Osteoblast (primary cell): ENCODE results near the gene TMEM255B. TPM values are rescaled to one million over a fixed set of nuclear protein-coding genes. Genes with fewer than 3 reads are reported as not detected.

Experiments
- DNase-seq: peaks from one replicate; pipeline ENCODE4 v3.0.0; 2011; ENCODE audit warnings: low spot score, mixed read lengths; ENCODE audit not compliant: insufficient read length; ENCODE audit errors: missing footprints
- H2AFZ ChIP-seq: 2 replicates; pipeline ENCODE4 v1.6.0; 2011; ENCODE audit warnings: mild to moderate bottlenecking, low read length
- H3K27ac ChIP-seq: 2 replicates; pipeline ENCODE4 v1.5.1; 2011; ENCODE audit warnings: mild to moderate bottlenecking, low read depth, low read length, moderate library complexity
- H3K27me3 ChIP-seq: 2 replicates; pipeline ENCODE4 v1.6.0; 2012; ENCODE audit warnings: mild to moderate bottlenecking, control low read depth, inconsistent platforms, low read length, moderate library complexity; ENCODE audit not compliant: insufficient read depth
- H3K36me3 ChIP-seq: 2 replicates; pipeline ENCODE4 v1.5.1; 2011; ENCODE audit warnings: mild to moderate bottlenecking, low read length, control low read depth, moderate library complexity; ENCODE audit not compliant: insufficient read depth
- H3K4me1 ChIP-seq: 2 replicates; pipeline ENCODE4 v1.5.1; 2011; ENCODE audit warnings: mild to moderate bottlenecking, low read length, control low read depth, moderate library complexity; ENCODE audit not compliant: insufficient read depth
- H3K4me2 ChIP-seq: 2 replicates; pipeline ENCODE4 v1.6.0; 2011; ENCODE audit warnings: mild to moderate bottlenecking, low read length; ENCODE audit not compliant: insufficient read depth
- H3K4me3 ChIP-seq: fragments of 200-600 bp; sonication (generic); 3 replicates; pipeline ENCODE4 v1.5.1; 2012; ENCODE audit warnings: mild to moderate bottlenecking, low read length, inconsistent platforms; ENCODE audit not compliant: insufficient read depth
- H3K79me2 ChIP-seq: 2 replicates; pipeline ENCODE4 v1.6.0; 2012; ENCODE audit warnings: mild to moderate bottlenecking, low read length, control low read depth, inconsistent platforms; ENCODE audit not compliant: insufficient read depth
- H3K9me3 ChIP-seq: 2 replicates; pipeline ENCODE4 v1.5.1; 2011; ENCODE audit warnings: low read depth, low read length, control low read depth
- H4K20me1 ChIP-seq: 2 replicates; pipeline ENCODE4 v1.6.0; 2012; ENCODE audit warnings: mild to moderate bottlenecking, low read length, control low read depth; ENCODE audit not compliant: insufficient read depth
- total RNA-seq: library from RNA; depleted of rRNA; stranded (reverse); fragments of >200 nt; gene quantifications from 2 replicates; pipeline ENCODE4 v1.2.3, GENCODE V29; 2012
- TF ChIP-seq, protein P1 (sequence below): IDR thresholded peaks from 2 replicates; pipeline ENCODE4 v1.5.1; 2011; ENCODE audit warnings: mild to moderate bottlenecking, low read depth, low read length, moderate library complexity; ENCODE audit errors: extremely low read depth

The TMEM255B gene
- total RNA-seq, 1 donor = 1.8 TPM

DNA sequence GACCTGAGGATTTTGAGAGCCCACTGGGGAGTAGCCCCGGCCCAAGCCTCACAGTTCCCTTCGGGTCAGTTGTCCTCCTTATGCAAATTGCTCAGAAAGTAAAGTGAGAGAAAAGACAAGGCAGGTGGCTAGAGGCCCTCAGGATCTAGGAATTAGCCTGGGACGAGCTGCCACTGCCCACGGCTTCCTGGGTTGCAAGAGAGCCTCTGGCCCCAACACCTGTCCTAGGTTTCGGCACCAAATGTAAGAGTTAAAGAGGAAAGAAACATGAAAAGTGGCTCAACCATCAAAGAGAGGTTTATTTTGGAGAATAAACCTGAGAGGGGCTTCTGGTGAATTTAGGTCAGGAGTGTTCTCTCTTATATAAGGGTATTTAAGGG is 25.6 kb downstream of the TMEM255B start:
- H3K4me3 ChIP-seq = peak overlapping the region; percentile 25
- H3K36me3 ChIP-seq = no peaks in the 10 kb centered on the region
- no peaks in the 10 kb centered on the region for H3K9me3 ChIP-seq
- peaks cover 8% of the 10 kb centered on the region for H3K27me3 ChIP-seq
- peaks cover 29% of the 10 kb centered on the region for H3K4me1 ChIP-seq
- peak overlapping the region; percentile 47 for H3K27ac ChIP-seq
- H2AFZ ChIP-seq = no peak overlapping the region
- H4K20me1 ChIP-seq = no peaks in the 10 kb centered on the region
- peak overlapping the region; percentile 52 for H3K4me2 ChIP-seq
- no peaks in the 10 kb centered on the region for H3K79me2 ChIP-seq
- TF ChIP-seq, protein P1, sequence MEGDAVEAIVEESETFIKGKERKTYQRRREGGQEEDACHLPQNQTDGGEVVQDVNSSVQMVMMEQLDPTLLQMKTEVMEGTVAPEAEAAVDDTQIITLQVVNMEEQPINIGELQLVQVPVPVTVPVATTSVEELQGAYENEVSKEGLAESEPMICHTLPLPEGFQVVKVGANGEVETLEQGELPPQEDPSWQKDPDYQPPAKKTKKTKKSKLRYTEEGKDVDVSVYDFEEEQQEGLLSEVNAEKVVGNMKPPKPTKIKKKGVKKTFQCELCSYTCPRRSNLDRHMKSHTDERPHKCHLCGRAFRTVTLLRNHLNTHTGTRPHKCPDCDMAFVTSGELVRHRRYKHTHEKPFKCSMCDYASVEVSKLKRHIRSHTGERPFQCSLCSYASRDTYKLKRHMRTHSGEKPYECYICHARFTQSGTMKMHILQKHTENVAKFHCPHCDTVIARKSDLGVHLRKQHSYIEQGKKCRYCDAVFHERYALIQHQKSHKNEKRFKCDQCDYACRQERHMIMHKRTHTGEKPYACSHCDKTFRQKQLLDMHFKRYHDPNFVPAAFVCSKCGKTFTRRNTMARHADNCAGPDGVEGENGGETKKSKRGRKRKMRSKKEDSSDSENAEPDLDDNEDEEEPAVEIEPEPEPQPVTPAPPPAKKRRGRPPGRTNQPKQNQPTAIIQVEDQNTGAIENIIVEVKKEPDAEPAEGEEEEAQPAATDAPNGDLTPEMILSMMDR = no peak
- peak; percentile 58 for DNase-seq

DNA sequence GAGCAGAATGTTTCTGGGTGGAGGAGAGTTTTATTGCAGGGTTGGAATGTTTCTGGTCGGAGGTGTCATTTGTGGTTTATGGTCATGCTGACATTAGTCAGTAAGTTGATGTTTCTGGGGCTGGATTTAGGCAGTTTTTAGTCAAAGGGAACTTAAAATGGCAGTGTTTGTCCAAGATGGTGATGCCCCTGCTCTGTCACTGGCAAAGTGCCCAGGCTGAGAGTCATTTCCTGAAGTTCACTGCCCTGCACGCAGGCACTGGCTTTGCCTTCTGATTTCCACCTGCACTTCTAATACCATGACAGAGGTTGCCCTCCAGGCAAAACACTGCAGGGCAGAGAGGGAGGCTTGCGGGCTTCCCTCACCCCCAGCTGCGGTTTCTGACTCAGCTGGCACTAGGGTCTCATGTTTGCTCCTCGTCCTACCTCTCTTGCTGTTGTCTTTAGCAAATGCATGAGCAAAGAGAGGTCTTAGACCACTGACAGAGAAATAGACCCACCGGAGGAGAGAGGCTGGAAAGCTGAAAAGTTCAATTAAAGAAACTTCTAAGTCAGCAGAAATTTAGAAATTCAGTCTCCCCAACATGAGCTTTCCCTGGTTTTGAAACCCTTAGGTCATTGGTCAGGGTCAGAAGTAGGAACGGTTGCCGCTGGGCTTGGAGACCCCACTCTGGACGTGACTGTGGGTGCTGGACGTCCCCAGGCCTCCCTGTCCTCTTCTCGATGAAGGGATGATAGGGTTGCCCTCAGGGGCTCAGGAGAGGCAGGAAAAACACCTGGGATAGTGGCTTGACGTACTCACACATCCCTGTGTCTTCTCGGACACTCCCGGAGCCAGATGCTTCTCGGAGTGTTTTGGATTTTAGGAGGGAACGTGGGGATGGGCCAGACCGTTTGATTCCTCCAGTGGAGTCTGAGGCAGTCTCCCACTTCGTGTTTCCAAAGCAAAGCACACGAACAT is 26.3 kb downstream of the TMEM255B start:
- H4K20me1 ChIP-seq = no peaks in the 10 kb centered on the region
- H3K4me1 ChIP-seq = peaks cover 29% of the 10 kb centered on the region
- peak overlapping the region; percentile 47 for H3K27ac ChIP-seq
- peaks cover 5% of the 10 kb centered on the region for H3K27me3 ChIP-seq
- no peaks in the 10 kb centered on the region for H3K79me2 ChIP-seq
- H3K9me3 ChIP-seq = no peaks in the 10 kb centered on the region
- no peaks in the 10 kb centered on the region for H3K36me3 ChIP-seq
- TF ChIP-seq, protein P1 = no peak
- H3K4me3 ChIP-seq = no peak overlapping the region
- H2AFZ ChIP-seq = no peak overlapping the region
- peak overlapping the region; percentile 52 for H3K4me2 ChIP-seq
- peak; percentile 95 for DNase-seq

DNA sequence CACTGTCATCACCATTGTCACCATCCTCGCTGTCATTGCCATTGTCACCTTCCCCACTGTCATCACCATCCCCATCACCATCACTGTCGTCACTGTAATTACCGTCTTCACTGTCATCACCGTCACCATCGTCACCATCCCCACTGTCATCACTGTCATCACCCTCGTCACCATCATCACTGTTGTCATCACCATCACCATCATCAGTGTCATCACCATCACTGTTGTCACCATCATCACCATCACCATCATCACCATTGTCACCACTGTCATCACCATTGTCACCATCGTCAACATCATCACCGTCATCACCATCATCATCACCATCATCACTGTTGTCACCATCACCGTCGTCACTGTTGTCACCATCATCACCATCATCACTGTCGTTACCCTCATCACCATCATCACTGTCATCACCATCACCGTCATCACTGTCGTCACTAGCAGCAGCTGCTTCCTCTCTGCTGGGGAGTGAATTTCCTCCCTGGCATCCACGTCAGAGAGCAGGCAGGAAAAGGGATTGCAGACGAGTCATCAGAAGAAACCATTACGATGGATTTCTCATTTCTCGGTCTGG is 27.3 kb downstream of the TMEM255B start:
- peak; percentile 94 for DNase-seq
- TF ChIP-seq, protein P1 = no peak
- Histone ChIP-seq H3K4me2 (no peak overlapping the region), H4K20me1 (no peaks in the 10 kb centered on the region), H3K4me1 (peaks cover 29% of the 10 kb centered on the region), H3K27me3 (peaks cover 5% of the 10 kb centered on the region), H3K27ac (peak overlapping the region; percentile 21), H3K79me2 (no peaks in the 10 kb centered on the region), H3K9me3 (no peaks in the 10 kb centered on the region), H3K36me3 (no peaks in the 10 kb centered on the region), H2AFZ (peak overlapping the region; percentile 54), H3K4me3 (no peak overlapping the region)

DNA sequence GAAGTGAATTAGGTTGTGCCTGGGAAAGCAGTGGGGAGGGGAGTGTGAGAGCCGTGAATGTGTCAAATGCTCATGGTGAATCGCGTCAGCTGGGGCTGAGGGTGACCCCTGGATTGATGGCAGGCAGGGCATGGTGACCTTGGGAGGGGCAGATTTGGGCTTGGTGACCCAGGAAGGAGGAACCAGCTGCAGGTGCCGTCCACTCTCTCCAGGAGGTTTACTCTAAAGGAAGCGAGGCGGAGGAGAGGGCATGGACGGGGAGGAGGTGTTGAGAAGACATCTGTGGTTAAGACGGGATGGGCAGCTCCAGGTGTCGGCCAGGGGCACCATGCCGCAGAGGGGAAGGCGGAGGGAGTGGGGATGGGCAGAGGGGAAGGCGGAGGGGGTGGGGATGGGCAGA is 28.7 kb downstream of the TMEM255B start:
- TF ChIP-seq, protein P1 = no peak
- Histone ChIP-seq H3K27ac (no peak overlapping the region), H3K27me3 (peaks cover 11% of the 10 kb centered on the region)

More for the DNA sequence above, 28.7 kb downstream of the TMEM255B start:
- H3K79me2 ChIP-seq = no peaks in the 10 kb centered on the region
- peaks cover 29% of the 10 kb centered on the region for H3K4me1 ChIP-seq
- no peak for DNase-seq
- H3K4me2 ChIP-seq = no peak overlapping the region
- no peak overlapping the region for H3K4me3 ChIP-seq
- no peaks in the 10 kb centered on the region for H4K20me1 ChIP-seq
- H3K36me3 ChIP-seq = no peaks in the 10 kb centered on the region
- no peaks in the 10 kb centered on the region for H3K9me3 ChIP-seq
- H2AFZ ChIP-seq = no peak overlapping the region
